GM10266 (cell line): Measurements from ENCODE around the gene CBLN3.
A peak's percentile ranks its signal among the peaks of the same experiment; 100 is the strongest.

Experiments used
- DNase-seq: peaks from one replicate; pipeline ENCODE4 v3.0.0; 2012; ENCODE audit errors: extremely low spot score
- TF ChIP-seq, protein P1 (sequence below): IDR thresholded peaks from 2 replicates; pipeline ENCODE4 v1.5.1; 2012; ENCODE audit warnings: mild to moderate bottlenecking, low read depth; ENCODE audit not compliant: control insufficient read depth, insufficient read depth; ENCODE audit errors: missing control alignments

CBLN3 gene

GRCh38 chr14:24414732-24415420, 14.6 kb downstream of the CBLN3 start:
- no peak for DNase-seq
- TF ChIP-seq, protein P1, sequence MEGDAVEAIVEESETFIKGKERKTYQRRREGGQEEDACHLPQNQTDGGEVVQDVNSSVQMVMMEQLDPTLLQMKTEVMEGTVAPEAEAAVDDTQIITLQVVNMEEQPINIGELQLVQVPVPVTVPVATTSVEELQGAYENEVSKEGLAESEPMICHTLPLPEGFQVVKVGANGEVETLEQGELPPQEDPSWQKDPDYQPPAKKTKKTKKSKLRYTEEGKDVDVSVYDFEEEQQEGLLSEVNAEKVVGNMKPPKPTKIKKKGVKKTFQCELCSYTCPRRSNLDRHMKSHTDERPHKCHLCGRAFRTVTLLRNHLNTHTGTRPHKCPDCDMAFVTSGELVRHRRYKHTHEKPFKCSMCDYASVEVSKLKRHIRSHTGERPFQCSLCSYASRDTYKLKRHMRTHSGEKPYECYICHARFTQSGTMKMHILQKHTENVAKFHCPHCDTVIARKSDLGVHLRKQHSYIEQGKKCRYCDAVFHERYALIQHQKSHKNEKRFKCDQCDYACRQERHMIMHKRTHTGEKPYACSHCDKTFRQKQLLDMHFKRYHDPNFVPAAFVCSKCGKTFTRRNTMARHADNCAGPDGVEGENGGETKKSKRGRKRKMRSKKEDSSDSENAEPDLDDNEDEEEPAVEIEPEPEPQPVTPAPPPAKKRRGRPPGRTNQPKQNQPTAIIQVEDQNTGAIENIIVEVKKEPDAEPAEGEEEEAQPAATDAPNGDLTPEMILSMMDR: no peak

- TF ChIP-seq, protein P1: no peak
Measured at GRCh38 chr14:24414077-24414476, 15.4 kb downstream of the CBLN3 start.

DNA sequence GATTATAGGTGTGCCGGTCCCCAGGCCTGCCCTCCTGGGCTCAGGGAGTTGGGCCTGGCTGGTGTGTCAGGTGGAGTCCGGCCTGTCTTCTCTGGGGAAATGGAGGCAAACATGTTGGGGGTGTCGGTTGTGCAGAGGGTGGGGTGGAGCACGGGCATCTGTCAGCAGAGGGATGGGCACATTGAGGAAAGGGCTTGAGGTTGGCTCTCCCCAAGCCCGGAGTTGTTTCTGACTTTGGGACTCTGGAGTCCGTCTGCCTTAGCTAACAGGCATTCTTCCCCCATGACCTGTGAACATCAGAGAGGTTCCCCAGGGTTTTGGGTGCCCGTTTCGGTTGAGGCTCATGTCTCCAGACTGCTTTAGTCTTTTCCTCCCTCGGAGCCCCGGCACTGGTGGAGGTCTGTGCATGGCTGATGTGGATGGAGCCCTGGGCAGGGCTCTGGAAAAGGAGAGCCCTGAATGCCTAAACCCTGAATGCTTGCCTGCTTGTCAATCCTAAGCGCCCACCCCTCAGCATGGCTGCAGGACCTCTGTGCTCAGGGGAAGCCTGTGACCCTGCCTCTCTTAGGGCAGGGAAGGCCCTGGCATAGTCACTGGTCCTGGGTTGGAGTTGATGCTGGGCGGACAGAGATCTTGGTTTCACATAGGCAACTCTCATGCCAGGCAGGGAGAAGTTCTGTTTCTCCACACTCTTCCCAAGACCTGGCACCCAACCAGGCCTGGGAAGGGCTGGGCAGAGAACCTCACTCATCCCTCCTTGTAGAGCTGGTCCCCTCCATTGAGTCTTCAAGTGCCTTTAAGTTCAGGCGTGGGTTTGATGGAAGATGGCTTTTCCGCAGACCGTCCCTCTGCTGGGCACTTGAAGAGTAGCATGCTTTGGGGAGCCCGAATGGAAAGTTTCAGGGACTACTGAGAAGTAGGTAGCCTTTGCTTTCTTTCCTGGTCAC, 17.8 kb downstream of the CBLN3 start:
- DNase-seq: peak; percentile 72
- TF ChIP-seq, protein P1: peak; percentile 51

More at GRCh38 chr14:24414077-24414476, 15.4 kb downstream of the CBLN3 start:
- DNase-seq: no peak

DNA sequence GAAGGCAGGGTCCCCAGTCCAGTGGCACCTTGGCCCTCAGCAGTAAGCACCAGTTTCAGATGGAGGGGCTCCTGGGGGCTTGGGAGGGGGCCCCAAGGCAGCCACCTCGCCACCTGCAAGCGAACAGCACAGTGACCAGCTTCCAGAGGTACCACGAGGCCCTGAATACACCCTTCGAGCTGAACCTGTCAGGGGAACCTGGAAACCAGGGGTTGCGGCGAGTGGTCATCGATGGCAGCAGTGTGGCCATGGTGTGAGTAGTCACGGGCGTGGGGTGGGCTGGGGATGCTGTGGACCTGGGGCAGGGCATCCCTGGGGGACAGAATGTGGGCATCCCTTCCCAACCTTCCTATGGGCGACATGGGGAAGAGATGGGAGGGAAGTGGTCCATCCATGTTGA, 19.5 kb downstream of the CBLN3 start:
- no peak for DNase-seq
- TF ChIP-seq, protein P1: no peak

DNA sequence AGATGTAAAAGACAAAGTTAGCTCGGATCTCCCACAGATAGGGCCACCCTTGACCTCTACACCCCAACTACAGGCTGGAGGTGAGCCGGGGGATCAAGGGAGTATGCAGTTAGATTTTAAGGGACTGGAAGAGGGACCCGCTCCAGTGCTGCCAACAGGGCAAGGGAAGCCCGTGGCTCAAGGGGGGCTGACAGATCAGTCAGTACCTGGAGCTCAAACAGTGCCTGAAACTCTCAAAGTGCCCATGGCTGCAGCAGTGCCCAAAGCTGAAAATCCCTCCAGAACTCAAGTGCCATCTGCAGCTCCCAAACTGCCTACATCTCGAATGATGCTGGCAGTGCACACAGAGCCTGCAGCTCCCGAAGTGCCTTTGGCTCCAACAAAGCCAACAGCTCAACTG, 20.3 kb downstream of the CBLN3 start:
- no peak for DNase-seq
- TF ChIP-seq, protein P1: no peak

GRCh38 chr14:24408764-24409163, 20.7 kb downstream of the CBLN3 start:
- TF ChIP-seq, protein P1: no peak
- DNase-seq: no peak
